Measurements from ENCODE around the gene PCDHGB3. TPM values are rescaled to one million over a fixed set of nuclear protein-coding genes. Genes with fewer than 3 reads are reported as not detected.
"Not testable (repeated sequence)": the region's sequence is repeated elsewhere in the genome, so short reads cannot be mapped to it uniquely, and the experiment has no call there.

The PCDHGB3 gene
- total RNA-seq, 1 donor from 2014 or later: 3.0 TPM

DNA sequence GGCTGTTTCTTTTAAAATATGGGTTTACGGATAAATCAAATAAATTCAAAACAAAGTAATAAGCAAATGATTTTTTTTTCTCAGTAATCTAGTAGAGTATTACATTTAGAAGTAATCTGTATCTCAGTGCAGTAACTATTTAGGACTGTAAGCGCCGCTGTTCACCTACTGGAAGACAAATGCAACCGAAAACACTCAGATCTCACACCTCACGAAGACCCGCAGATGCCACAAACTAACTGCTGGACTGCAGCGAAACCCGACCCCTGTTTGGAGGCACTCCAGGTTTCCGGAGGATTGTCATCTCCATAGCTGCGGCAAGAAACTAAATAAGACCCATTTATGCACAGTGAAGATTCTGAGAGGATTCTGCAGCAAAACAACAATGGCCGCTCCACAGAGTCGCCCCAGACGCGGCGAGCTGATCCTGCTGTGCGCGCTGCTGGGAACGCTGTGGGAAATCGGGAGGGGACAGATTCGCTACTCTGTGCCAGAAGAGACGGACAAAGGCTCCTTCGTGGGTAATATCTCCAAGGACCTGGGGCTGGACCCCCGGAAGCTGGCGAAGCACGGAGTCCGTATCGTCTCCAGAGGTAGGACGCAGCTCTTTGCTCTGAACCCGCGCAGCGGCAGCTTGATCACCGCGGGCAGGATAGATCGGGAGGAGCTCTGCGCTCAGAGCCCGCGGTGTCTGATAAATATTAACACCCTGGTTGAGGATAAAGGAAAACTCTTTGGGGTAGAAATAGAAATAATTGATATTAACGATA is 22.6 kb downstream of the PCDHGB3 start, which contains the start of gene PCDHGA8:
Gene PCDHGA8, plus strand, starts transcription at position 205 of the 770 bp plus-strand sequence. Its CDS starts 181 bp downstream, at position 386.
- no peak for DNase-seq (ENCODE audit: low spot score)

DNA sequence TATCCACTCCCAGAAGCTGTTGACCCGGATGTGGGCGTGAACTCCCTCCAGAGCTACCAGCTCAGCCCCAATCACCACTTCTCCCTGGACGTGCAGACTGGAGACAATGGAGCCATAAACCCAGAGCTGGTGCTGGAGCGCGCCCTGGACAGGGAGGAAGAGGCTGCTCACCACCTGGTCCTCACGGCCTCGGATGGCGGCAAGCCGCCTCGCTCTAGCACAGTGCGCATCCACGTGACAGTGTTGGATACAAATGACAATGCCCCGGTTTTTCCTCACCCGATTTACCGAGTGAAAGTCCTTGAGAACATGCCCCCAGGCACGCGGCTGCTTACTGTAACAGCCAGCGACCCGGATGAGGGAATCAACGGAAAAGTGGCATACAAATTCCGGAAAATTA is 23.2 kb downstream of the PCDHGB3 start:
- DNase-seq (ENCODE audit: low spot score): no peak

DNA sequence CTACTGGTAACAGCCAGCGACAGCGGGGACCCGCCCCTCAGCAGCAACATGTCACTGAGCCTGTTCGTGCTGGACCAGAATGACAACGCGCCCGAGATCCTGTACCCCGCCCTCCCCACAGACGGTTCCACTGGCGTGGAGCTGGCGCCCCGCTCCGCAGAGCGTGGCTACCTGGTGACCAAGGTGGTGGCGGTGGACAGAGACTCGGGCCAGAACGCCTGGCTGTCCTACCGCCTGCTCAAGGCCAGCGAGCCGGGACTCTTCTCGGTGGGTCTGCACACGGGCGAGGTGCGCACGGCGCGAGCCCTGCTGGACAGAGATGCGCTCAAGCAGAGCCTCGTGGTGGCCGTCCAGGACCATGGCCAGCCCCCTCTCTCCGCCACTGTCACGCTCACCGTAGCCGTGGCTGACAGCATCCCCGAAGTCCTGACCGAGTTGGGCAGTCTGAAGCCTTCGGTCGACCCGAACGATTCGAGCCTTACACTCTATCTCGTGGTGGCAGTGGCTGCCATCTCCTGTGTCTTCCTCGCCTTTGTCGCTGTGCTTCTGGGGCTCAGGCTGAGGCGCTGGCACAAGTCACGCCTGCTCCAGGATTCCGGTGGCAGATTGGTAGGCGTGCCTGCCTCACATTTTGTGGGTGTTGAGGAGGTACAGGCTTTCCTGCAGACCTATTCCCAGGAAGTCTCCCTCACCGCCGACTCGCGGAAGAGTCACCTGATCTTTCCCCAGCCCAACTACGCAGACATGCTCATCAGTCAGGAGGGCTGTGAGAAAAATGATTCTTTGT is 24.6 kb downstream of the PCDHGB3 start:
- not testable (repeated sequence) for DNase-seq (ENCODE audit: low spot score)

DNA sequence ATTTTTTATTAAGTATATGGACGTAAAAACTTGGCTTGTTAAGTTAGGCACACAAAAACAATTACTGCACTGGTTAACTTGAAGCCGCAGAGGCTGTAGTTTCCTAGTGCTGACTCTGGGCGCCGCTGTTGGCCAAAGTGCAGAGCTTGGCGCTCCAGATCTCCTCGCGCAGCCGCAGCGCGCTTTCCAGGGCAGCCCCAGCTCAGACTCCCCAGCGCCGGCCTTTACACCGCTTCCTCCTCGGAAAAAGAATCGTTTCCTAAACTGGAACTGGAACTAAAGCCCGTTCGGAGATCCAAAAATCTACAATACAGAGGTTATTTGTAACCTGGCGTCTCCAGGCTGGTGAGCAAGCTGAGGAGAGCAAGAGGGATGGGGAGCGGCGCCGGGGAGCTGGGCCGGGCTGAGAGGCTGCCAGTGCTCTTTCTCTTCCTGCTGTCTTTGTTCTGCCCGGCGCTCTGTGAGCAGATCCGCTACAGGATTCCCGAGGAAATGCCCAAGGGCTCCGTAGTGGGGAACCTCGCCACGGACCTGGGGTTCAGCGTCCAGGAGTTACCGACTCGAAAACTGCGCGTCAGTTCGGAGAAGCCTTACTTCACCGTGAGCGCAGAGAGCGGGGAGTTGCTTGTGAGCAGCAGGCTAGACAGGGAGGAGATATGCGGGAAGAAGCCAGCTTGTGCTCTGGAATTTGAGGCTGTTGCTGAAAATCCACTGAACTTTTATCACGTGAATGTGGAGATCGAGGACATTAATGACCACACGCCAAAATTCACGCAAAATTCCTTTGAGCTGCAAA is 27.9 kb downstream of the PCDHGB3 start, which contains the start of gene PCDHGB5:
Gene PCDHGB5, plus strand, starts transcription at position 192 of the 796 bp plus-strand sequence. Its CDS starts 181 bp downstream, at position 373.
- DNase-seq (ENCODE audit: low spot score): not testable (repeated sequence)

DNA sequence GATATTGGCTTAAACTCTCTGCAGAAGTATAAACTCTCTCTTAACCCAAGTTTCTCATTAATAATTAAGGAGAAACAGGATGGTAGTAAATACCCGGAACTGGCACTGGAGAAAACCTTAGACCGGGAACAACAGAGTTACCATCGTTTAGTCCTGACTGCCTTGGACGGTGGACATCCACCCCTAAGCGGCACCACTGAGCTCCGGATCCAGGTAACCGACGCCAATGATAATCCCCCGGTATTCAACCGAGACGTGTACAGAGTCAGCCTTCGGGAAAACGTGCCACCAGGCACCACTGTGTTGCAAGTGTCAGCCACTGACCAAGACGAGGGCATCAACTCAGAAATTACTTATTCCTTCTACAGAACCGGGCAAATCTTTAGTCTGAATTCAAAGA is 28.6 kb downstream of the PCDHGB3 start:
- DNase-seq (ENCODE audit: low spot score): no peak

DNA sequence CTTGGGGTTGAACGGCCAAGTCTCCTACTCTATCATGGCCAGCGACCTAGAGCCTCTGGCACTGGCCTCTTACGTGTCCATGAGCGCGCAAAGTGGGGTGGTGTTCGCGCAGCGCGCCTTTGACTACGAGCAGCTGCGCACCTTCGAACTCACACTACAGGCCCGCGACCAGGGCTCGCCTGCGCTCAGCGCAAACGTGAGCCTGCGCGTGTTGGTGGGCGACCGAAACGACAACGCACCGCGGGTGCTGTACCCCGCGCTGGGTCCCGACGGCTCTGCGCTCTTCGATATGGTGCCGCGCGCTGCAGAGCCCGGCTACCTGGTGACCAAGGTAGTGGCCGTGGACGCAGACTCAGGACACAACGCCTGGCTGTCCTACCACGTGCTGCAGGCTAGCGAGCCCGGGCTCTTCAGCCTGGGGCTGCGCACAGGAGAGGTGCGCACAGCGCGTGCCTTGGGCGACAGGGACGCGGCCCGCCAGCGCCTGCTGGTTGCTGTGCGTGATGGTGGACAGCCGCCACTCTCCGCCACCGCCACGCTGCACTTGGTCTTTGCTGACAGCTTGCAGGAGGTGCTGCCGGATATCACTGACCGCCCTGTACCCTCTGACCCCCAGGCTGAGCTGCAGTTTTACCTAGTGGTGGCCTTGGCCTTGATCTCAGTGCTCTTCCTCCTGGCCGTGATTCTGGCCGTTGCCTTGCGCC is 29.7 kb downstream of the PCDHGB3 start:
- no peak for DNase-seq (ENCODE audit: low spot score)

DNA sequence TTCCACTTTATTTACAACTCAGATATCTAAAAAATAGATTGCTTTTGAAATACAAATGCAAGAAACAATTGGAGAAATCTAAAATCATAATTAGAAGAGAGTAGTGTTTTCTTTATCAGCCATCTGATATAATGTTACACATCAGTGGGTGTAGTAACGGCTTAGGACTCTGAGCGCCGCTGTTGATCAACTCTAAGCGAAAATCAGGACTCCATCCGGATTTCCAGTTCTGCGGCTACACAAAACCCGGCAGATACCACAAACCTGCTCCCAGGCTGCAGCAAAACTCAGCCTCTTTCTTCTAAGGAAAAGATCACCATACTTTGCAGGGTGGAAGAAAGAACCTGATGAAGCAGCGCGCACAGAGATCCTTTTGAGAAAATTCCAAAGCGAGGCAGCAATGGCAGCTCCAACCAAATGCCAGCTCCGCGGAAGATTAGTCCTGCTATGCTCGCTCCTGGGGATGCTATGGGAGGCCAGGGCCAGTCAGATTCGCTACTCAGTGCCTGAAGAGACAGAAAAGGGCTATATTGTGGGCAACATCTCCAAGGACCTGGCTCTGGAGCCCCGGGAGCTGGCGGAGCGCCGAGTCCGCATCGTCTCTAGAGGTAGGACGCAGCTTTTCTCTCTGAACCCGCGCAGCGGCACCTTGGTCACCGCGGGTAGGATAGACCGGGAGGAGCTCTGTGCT is 32.7 kb downstream of the PCDHGB3 start, which contains the start of gene PCDHGA9:
Gene PCDHGA9, plus strand, starts transcription at position 226 of the 691 bp plus-strand sequence. Its CDS starts 175 bp downstream, at position 401.
- DNase-seq (ENCODE audit: low spot score): no peak

DNA sequence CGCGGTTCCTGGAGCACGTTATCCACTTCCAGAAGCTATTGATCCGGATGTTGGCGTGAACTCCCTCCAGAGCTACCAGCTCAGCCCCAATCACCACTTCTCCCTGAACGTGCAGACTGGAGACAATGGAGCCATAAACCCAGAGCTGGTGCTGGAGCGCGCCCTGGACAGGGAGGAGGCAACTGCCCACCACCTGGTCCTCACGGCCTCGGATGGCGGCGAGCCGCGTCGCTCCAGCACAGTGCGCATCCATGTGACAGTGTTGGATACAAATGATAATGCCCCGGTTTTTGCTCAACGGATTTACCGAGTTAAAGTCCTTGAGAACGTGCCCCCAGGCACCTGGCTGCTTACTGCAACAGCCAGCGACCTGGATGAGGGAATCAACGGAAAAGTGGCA is 33.3 kb downstream of the PCDHGB3 start:
- no peak for DNase-seq (ENCODE audit: low spot score)

DNA sequence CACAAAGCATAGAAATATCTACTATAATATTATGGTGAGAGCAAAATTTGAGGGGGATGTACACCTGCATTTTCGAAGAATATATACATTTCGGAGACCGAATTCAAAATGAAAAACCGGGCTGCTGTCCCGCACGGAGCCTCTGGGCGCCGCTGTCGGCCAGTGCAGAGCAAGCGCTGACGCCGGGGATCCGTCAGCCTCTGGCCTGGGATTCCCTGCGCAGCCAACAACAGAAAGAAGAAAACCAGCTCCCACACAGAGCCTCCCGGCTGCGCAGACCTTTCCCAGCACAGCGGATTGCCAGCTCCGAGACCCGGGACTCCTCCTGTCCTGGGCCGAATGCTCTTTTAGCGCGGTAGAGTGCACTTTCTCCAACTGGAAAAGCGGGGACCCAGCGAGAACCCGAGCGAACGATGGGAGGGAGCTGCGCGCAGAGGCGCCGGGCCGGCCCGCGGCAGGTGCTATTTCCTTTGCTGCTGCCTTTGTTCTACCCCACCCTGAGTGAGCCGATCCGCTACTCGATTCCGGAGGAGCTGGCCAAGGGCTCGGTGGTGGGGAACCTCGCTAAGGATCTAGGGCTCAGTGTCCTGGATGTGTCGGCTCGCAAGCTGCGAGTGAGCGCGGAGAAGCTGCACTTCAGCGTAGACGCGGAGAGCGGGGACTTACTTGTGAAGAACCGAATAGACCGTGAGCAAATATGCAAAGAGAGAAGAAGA is 37.9 kb downstream of the PCDHGB3 start, which contains the start of gene PCDHGB6:
Gene PCDHGB6, plus strand, starts transcription at position 232 of the 716 bp plus-strand sequence. Its CDS starts 182 bp downstream, at position 414.
- DNase-seq (ENCODE audit: low spot score): not testable (repeated sequence)

DNA sequence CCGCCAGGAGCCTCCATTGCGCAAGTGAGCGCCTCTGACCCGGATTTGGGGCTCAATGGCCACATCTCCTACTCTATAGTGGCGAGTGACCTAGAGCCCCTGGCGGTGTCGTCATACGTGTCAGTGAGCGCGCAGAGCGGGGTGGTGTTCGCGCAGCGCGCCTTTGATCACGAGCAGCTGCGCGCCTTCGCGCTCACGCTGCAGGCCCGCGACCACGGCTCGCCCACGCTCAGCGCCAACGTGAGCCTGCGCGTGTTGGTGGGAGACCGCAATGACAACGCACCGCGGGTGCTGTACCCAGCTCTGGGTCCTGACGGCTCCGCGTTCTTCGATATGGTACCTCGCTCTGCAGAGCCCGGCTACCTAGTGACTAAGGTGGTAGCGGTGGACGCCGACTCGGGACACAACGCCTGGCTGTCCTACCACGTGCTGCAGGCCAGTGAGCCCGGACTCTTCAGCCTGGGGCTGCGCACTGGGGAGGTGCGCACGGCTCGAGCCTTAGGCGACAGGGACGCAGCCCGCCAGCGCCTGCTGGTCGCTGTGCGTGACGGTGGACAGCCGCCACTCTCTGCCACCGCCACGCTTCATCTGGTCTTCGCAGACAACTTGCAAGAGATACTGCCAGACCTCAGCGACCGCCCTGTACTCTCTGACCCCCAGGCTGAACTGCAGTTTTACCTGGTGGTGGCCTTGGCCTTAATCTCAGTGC is 39.7 kb downstream of the PCDHGB3 start:
- DNase-seq (ENCODE audit: low spot score): no peak

DNA sequence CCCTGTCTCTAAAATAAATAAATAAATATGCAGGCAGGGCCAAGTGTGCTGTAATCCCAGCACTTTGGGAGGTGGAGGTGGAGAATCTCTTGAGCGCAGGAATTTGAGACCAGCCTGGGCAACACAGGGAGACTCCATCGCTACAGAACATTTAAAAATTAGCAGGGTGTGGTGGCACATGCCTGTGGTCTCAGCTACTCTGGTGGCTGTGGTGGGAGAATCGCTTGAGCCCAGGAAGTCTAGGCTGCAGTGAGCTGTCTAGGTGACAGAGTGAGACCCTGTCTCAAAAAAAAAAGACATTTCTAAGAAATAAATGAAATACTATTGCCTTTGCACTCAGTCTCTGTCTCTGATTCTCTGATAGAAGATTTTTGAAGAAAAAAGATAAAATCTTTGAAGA is 41.5 kb downstream of the PCDHGB3 start:
- DNase-seq (ENCODE audit: low spot score): no peak

DNA sequence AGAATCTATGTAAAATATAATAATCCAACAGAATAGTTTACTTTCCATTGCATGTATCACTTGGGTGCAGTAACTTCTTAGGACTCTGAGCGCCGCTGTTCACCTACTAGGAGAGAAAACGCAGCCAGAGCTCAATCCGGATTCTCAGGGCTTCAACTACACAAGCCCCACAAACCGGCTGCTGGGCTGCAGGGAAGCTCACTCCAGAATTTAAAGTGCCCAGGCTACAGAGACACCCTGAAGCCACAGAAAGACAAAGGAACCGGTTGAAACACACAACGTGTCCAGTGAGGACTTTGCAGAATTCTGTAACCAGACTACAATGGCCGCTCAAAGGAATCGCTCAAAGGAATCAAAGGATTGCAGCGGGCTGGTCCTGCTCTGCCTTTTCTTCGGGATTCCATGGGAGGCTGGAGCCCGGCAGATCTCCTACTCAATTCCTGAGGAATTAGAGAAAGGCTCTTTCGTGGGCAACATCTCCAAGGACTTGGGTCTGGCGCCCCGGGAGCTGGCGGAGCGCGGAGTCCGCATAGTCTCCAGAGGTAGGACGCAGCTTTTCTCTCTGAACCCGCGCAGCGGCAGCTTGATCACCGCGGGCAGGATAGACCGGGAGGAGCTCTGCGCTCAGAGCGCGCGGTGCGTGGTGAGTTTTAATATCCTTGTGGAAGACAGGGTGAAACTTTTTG is 43.0 kb downstream of the PCDHGB3 start, which contains the start of gene PCDHGA10:
Gene PCDHGA10, plus strand, starts transcription at position 134 of the 686 bp plus-strand sequence. Its CDS starts 189 bp downstream, at position 323.
- DNase-seq (ENCODE audit: low spot score): peak; percentile 44

DNA sequence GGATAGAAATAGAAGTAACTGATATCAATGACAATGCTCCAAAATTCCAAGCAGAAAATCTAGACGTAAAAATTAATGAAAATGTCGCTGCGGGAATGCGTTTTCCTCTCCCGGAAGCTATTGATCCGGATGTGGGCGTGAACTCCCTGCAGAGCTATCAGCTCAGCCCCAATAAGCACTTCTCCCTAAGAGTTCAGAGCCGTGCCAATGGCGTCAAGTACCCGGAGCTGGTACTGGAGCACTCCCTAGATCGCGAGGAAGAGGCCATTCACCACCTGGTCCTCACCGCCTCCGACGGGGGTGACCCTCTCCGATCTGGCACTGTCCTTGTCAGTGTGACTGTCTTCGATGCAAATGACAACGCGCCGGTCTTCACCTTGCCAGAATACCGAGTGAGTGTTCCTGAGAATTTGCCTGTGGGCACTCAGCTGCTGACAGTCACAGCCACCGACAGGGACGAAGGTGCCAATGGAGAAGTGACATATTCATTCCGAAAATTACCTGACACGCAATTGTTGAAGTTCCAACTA is 43.6 kb downstream of the PCDHGB3 start:
- no peak for DNase-seq (ENCODE audit: low spot score)

DNA sequence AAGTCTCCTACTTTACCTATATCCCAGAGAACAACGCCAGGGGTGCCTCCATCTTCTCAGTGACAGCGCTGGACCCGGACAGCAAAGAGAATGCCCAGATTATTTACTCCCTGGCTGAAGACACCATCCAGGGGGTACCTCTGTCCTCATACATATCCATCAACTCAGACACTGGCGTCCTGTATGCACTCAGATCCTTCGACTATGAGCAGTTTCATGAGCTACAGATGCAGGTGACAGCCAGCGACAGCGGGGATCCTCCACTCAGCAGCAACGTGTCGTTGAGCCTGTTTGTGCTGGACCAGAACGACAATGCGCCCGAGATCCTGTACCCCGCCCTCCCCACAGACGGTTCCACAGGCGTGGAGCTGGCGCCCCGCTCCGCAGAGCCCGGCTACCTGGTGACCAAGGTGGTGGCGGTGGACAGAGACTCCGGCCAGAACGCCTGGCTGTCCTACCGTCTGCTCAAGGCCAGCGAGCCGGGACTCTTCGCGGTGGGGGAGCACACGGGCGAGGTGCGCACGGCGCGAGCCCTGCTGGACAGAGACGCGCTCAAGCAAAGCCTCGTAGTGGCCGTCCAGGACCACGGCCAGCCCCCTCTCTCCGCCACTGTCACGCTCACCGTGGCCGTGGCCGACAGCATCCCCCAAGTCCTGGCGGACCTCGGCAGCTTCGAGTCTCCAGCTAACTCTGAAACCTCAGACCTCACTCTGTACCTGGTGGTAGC is 44.7 kb downstream of the PCDHGB3 start:
- DNase-seq (ENCODE audit: low spot score): not testable (repeated sequence)

DNA sequence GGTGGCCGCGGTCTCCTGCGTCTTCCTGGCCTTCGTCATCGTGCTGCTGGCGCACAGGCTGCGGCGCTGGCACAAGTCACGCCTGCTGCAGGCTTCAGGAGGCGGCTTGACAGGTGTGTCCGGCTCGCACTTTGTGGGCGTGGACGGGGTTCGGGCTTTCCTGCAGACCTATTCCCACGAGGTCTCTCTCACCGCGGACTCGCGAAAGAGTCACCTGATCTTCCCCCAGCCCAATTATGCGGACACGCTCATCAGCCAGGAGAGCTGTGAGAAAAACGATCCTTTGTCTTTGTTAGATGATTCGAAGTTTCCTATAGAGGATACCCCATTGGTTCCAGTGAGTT is 45.2 kb downstream of the PCDHGB3 start:
- DNase-seq (ENCODE audit: low spot score): not testable (repeated sequence)

DNA sequence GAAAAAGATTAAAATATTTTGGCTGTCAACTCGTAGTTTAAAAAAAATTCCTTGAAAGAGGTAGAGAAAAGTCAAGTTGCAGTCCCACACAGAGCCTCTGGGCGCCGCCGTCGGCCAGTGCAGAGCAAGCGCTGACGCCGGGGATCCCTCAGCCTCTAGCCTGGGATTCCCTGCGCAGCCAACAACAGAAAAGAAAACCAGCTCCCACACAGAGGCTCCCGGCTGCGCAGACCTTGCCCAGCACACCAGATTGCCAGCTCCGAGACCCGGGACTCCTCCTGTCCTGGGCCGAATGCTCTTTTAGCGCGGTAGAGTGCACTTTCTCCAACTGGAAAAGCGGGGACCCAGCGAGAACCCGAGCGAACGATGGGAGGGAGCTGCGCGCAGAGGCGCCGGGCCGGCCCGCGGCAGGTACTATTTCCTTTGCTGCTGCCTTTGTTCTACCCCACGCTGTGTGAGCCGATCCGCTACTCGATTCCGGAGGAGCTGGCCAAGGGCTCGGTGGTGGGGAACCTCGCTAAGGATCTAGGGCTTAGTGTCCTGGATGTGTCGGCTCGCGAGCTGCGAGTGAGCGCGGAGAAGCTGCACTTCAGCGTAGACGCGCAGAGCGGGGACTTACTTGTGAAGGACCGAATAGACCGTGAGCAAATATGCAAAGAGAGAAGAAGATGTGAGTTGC is 47.6 kb downstream of the PCDHGB3 start, which contains the start of gene PCDHGB7:
Gene PCDHGB7, plus strand, starts transcription at position 184 of the 679 bp plus-strand sequence. Its CDS starts 183 bp downstream, at position 367.
- peak; percentile 62 for DNase-seq (ENCODE audit: low spot score)

Data from mucosa of gallbladder (tissue), 1 donor.